ENCODE results near the gene C16orf54. TPM values are rescaled to one million over a fixed set of nuclear protein-coding genes. Genes with fewer than 3 reads are reported as not detected.

Gene C16orf54
- total and polyA plus RNA-seq, 10 of the 15 experiments (the other 5 are each of a cell fraction or from before 2014, with no cell fraction given) = 2.1 to 13.3 (median 5.4) TPM

- TF ChIP-seq HSF1 (IDR thresholded peaks at IDR 0.05; ENCODE audit: low read depth, low read length) (no peak), TBL1XR1 (IDR thresholded peaks at IDR 0.05; ENCODE audit: low read depth, low read length) (no peak), TCF3 (IDR thresholded peaks at IDR 0.05; ENCODE audit: borderline replicate concordance, insufficient read depth, low read depth, low read length) (peak; percentile 72; the same call in 1 of the 2 replicates), PAX8 (IDR thresholded peaks at IDR 0.05) (no peak), NRF1 (conservative IDR thresholded peaks at IDR 0.05; ENCODE audit: low read depth, low read length) (no peak)
These were observed 15.1 kb downstream of the C16orf54 start (continued) for GRCh38 chr16:29730649-29731048.

- peaks cover 1% of the 10 kb centered on the region; the same call in 2 of the 3 replicates for H3K9me3 ChIP-seq (replicated peaks; ENCODE audit: control insufficient read depth, insufficient read depth, low read length)
- H4K20me1 ChIP-seq (ENCODE audit: control insufficient read depth, insufficient read depth) = no peaks in the 10 kb centered on the region
- ChIA-PET CTCF (interaction anchor here (0.7 to 5.9 kb wide), 21 partner anchors 9 to 119 kb away, joined by 3 to 32 read pairs (median 7); partner anchors contain the start of genes KIF22, MVP and PAGR1), SMC1A (ENCODE audit: uncharacterized antibody, unreplicated experiment) (interaction anchor here (0.5 to 2.6 kb wide), 8 partner anchors 10 to 121 kb away, joined by 3 to 8 read pairs (median 4); partner anchors contain the start of gene KIF22), RAD21 (ENCODE audit: unreplicated experiment) (interaction anchor here (0.7 to 1.6 kb wide), 9 partner anchors 8 to 119 kb away, joined by 3 to 8 read pairs (median 5); partner anchors contain the start of gene KIF22), POLR2A (interaction anchor here (0.7 to 1.6 kb wide), 7 partner anchors 10 to 116 kb away, joined by 3 to 6 read pairs (median 4); partner anchors contain the start of genes C16orf54 and KIF22)
- no peak overlapping the region for H3K4me2 ChIP-seq (ENCODE audit: control insufficient read depth, insufficient read depth)
- DNase-seq (ENCODE audit: low read depth, low spot score) (no peak), ATAC-seq (no peak), FAIRE-seq (no peak)
- no peaks in the 10 kb centered on the region for H3K36me3 ChIP-seq (ENCODE audit: control insufficient read depth in 2 of 2, insufficient read depth in 2 of 2, low read length in 1 of 2)
- BruUV-seq (replicated peaks) = no TSS peak
- peaks cover 17% of the 10 kb centered on the region for H3K4me1 ChIP-seq (ENCODE audit: control insufficient read depth, insufficient read depth, low read length)
- no peak overlapping the region for H3K27ac ChIP-seq (ENCODE audit: control insufficient read depth, insufficient read depth)
- intact Hi-C loops (cut with micrococcal nuclease; ENCODE audit: unreplicated experiment) (no loop called here), in situ Hi-C loops (cut with MboI) (no loop called here)
- H3K9ac ChIP-seq (ENCODE audit: control insufficient read depth, insufficient read depth, low read length) = no peak overlapping the region
- no peaks in the 10 kb centered on the region for H3K27me3 ChIP-seq (replicated peaks in 1 of 2; ENCODE audit: control insufficient read depth in 2 of 2, insufficient read depth in 2 of 2, low read length in 1 of 2)
- no peaks in the 10 kb centered on the region for H3K79me2 ChIP-seq (ENCODE audit: control insufficient read depth, insufficient read depth, low read length)
- WGBS (ENCODE audit: insufficient coverage, insufficient replicate concordance, low lambda C conversion rate, missing lambda C conversion rate) = 67% methylated on average over 6 of the region's 6 CpGs
- H3K4me3 ChIP-seq = no peak overlapping the region
- no peak overlapping the region for H2AFZ ChIP-seq (ENCODE audit: control insufficient read depth, low read depth, low read length)
- TF ChIP-seq HSF1 (IDR thresholded peaks at IDR 0.05; ENCODE audit: low read depth, low read length) (no peak), POU2F2 (IDR thresholded peaks at IDR 0.05; ENCODE audit: borderline replicate concordance, low read depth, low read length) (no peak), FOS (IDR thresholded peaks at IDR 0.05; ENCODE audit: borderline replicate concordance, extremely low read depth, insufficient read length) (no peak), ZBTB4 (CRISPR knock-in tag; IDR thresholded peaks at IDR 0.05) (no peak), ZBTB11 (CRISPR knock-in tag; IDR thresholded peaks at IDR 0.05) (no peak), ZNF274 (IDR thresholded peaks at IDR 0.05; ENCODE audit: insufficient read depth, insufficient read length) (no peak), NFYA (IDR thresholded peaks at IDR 0.05; ENCODE audit: borderline replicate concordance, low read depth, low read length) (no peak), ESRRA (IDR thresholded peaks at IDR 0.05; ENCODE audit: low read length) (no peak)
These were observed 16.7 kb downstream of the C16orf54 start for GRCh38 chr16:29729116-29729521.

Measured in GM12878 (cell line).